IMR-90 (cell line): ENCODE measurements around the gene ZBTB46. TPM values are rescaled to one million over a fixed set of nuclear protein-coding genes. Genes with fewer than 3 reads are reported as not detected.

Experiments used
- ATAC-seq: fragments of 200-7000 bp; cut with Tn5 transposase; 2 replicates; pipeline ENCODE4 v1.9.1; 2020; ENCODE audit warnings: low read depth, mild to moderate bottlenecking, moderate library complexity
- BruUV-seq: library from RNA; stranded (reverse); fragments of 400-500 nt; replicated peaks from 2 replicates; lab custom pipeline; 2021; lab: Mats Ljungman, UMichigan
- CTCF ChIA-PET: fragments of 300-600 bp; formaldehyde crosslinking; extraction: SDS; loops from one replicate; lab custom pipeline; 2021; ENCODE audit warnings: antibody characterized with exemption; lab: Yijun Ruan, JAX
- POLR2A ChIA-PET: fragments of 300-600 bp; sonication (Branson Sonifier 250); formaldehyde crosslinking; loops from one replicate; lab custom pipeline; 2022; ENCODE audit warnings: antibody characterized with exemption; ENCODE audit not compliant: unreplicated experiment; lab: Charles Lee
- DNase-seq: peaks from one replicate; pipeline ENCODE4 v3.0.0; 2013
- H2AFZ ChIP-seq: replicated peaks from 2 replicates; pipeline ENCODE3; 2013; ENCODE audit warnings: low read length, mild to moderate bottlenecking; ENCODE audit not compliant: poor library complexity
- H2AK5ac ChIP-seq: 2 replicates; pipeline ENCODE4 v1.6.1; 2013; ENCODE audit warnings: low read depth, low read length, inconsistent platforms
- H2AK9ac ChIP-seq: replicated peaks from 2 replicates; pipeline ENCODE3; 2013; ENCODE audit warnings: mild to moderate bottlenecking, low read depth, low read length, moderate library complexity; ENCODE audit not compliant: poor library complexity
- H2BK120ac ChIP-seq: 2 replicates; pipeline ENCODE4 v1.6.1; 2013; ENCODE audit warnings: low read depth, low read length, inconsistent platforms
- H2BK15ac ChIP-seq: 3 replicates; pipeline ENCODE4 v1.6.1; 2013; ENCODE audit warnings: low read depth, low read length, inconsistent platforms
- H2BK20ac ChIP-seq: 2 replicates; pipeline ENCODE4 v1.6.1; 2013; ENCODE audit warnings: low read depth, mild to moderate bottlenecking, inconsistent platforms, low read length, moderate library complexity
- H2BK5ac ChIP-seq: 2 replicates; pipeline ENCODE4 v1.6.1; 2013; ENCODE audit warnings: mild to moderate bottlenecking, low read depth, low read length, inconsistent platforms; ENCODE audit not compliant: poor library complexity, severe bottlenecking
- H3K14ac ChIP-seq: replicated peaks from 2 replicates; pipeline ENCODE4 v1.6.1; 2013; ENCODE audit warnings: low read depth, low read length, inconsistent platforms
- H3K18ac ChIP-seq: 2 replicates; pipeline ENCODE4 v1.6.1; 2013; ENCODE audit warnings: low read depth, low read length, control low read depth
- H3K23ac ChIP-seq: 2 replicates; pipeline ENCODE4 v1.6.1; 2013; ENCODE audit warnings: low read depth, low read length, inconsistent platforms
- H3K27ac ChIP-seq: 2 replicates; pipeline ENCODE4 v1.5.1; 2013; ENCODE audit warnings: mild to moderate bottlenecking, control low read depth, low read length; ENCODE audit not compliant: insufficient read depth
- H3K27me3 ChIP-seq: 2 replicates; pipeline ENCODE4 v1.6.1; 2013; ENCODE audit warnings: low read length; ENCODE audit not compliant: control insufficient read depth, insufficient read depth
- H3K36me3 ChIP-seq: 2 replicates; pipeline ENCODE4 v1.6.1; 2013; ENCODE audit warnings: low read length, mixed read lengths; ENCODE audit not compliant: control insufficient read depth, insufficient read depth
- H3K4ac ChIP-seq: 2 replicates; pipeline ENCODE4 v1.6.1; 2013; ENCODE audit warnings: low read depth, low read length, inconsistent platforms
- H3K4me1 ChIP-seq: 2 replicates; pipeline ENCODE4 v1.6.1; 2013; ENCODE audit warnings: low read length, mixed read lengths; ENCODE audit not compliant: control insufficient read depth, insufficient read depth
- H3K4me2 ChIP-seq: 2 replicates; pipeline ENCODE4 v1.6.1; 2013; ENCODE audit warnings: low read depth, mild to moderate bottlenecking, control low read depth, low read length, moderate library complexity
- H3K4me3 ChIP-seq: 2 replicates; pipeline ENCODE4 v1.5.1; 2013; ENCODE audit warnings: low read depth, mild to moderate bottlenecking, control low read depth, low read length, moderate library complexity; ENCODE audit not compliant: insufficient read depth
- H3K56ac ChIP-seq: 2 replicates; pipeline ENCODE4 v1.6.1; 2013; ENCODE audit warnings: low read length, inconsistent platforms; ENCODE audit not compliant: insufficient read depth; ENCODE audit errors: extremely low read depth
- H3K79me1 ChIP-seq, 2 experiments: 2 replicates each; pipeline ENCODE4 v1.6.1; 2013; ENCODE audit warnings: low read length in 2 of 2, inconsistent platforms in 1 of 2, low read depth in 1 of 2
- H3K9ac ChIP-seq: 2 replicates; pipeline ENCODE4 v1.6.1; 2013; ENCODE audit warnings: low read depth, low read length, control low read depth
- H3K9me1 ChIP-seq: 2 replicates; pipeline ENCODE4 v1.6.1; 2013; ENCODE audit warnings: low read length, inconsistent platforms; ENCODE audit not compliant: insufficient read depth
- H3K9me3 ChIP-seq: 2 replicates; pipeline ENCODE4 v1.6.1; 2013; ENCODE audit warnings: low read length; ENCODE audit not compliant: control insufficient read depth, insufficient read depth
- H4K20me1 ChIP-seq: 2 replicates; pipeline ENCODE4 v1.6.1; 2013; ENCODE audit warnings: low read length, inconsistent platforms; ENCODE audit not compliant: insufficient read depth
- H4K5ac ChIP-seq: 2 replicates; pipeline ENCODE4 v1.6.1; 2013; ENCODE audit warnings: mild to moderate bottlenecking, low read depth, low read length, control low read depth
- H4K8ac ChIP-seq, 2 experiments: 2 replicates each; pipeline ENCODE4 v1.6.1; 2013; ENCODE audit warnings: low read depth in 2 of 2, low read length in 2 of 2, control low read depth in 1 of 2, inconsistent platforms in 1 of 2
- H4K91ac ChIP-seq: 2 replicates; pipeline ENCODE4 v1.6.1; 2013; ENCODE audit warnings: low read depth, low read length, inconsistent platforms; ENCODE audit not compliant: insufficient read depth
- MAZ ChIP-seq: IDR thresholded peaks from 2 replicates; pipeline ENCODE4 v1.6.1; 2012; ENCODE audit warnings: low read depth, mild to moderate bottlenecking, low read length, improper control_type of control experiment, moderate library complexity, borderline replicate concordance
- NFE2L2 ChIP-seq: fragments of 150-350 bp; IDR thresholded peaks from 2 replicates; pipeline ENCODE4 v1.6.1; 2016; ENCODE audit warnings: low read depth, mild to moderate bottlenecking, low read length
- WGBS, 2 experiments: methylation state at CpG; one replicate each; pipeline versions ENCODE4 v1.1.5 to v1.1.7; 2013; ENCODE audit warnings: missing lambda C conversion rate in 2 of 2; ENCODE audit not compliant: insufficient read length in 1 of 2; ENCODE audit errors: extremely low coverage in 2 of 2; 5-methylcytosine and 5-hydroxymethylcytosine counted together
- dilution Hi-C: fragments of 300-500 bp; cut with HindIII; formaldehyde crosslinking; loops from one replicate; pipeline ENCODE4 v1.14.3; 2018; ENCODE audit warnings: low sequenced_read_pairs; ENCODE audit not compliant: unreplicated experiment
- in situ Hi-C: fragments of 300-500 bp; cut with MboI; formaldehyde crosslinking; loops from 3 replicates; pipeline ENCODE4 v1.14.3; 2019; ENCODE audit warnings: low sequenced_read_pairs, inconsistent platforms, mixed read lengths
- intact Hi-C: fragments of 100-400 bp; cut with micrococcal nuclease; formaldehyde crosslinking; loops from 2 replicates; pipeline ENCODE4 v1.10.0; 2022
- polyA plus RNA-seq, 3 experiments: library from polyadenylated mRNA; depleted of rRNA; stranded (reverse); fragments of >200 nt; gene quantifications; 2 replicates each; pipeline ENCODE4 v1.2.3, GENCODE V29; 2012; ENCODE audit warnings: low replicate concordance in 1 of 3
- total RNA-seq: library from RNA; depleted of rRNA; stranded (reverse); fragments of >200 nt; gene quantifications from 2 replicates; pipeline ENCODE4 v1.2.3, GENCODE V29; 2012
- TF ChIP-seq, protein P1 (sequence below): fragments of 150-350 bp; IDR thresholded peaks from 2 replicates; pipeline ENCODE4 v1.6.1; 2017; ENCODE audit warnings: mild to moderate bottlenecking, antibody characterized with exemption, low read length, low read depth

ZBTB46 gene
- total and polyA plus RNA-seq, 2 of the 4 experiments (the other 2 are of a cell fraction): 4.2 to 14.9 TPM

DNA sequence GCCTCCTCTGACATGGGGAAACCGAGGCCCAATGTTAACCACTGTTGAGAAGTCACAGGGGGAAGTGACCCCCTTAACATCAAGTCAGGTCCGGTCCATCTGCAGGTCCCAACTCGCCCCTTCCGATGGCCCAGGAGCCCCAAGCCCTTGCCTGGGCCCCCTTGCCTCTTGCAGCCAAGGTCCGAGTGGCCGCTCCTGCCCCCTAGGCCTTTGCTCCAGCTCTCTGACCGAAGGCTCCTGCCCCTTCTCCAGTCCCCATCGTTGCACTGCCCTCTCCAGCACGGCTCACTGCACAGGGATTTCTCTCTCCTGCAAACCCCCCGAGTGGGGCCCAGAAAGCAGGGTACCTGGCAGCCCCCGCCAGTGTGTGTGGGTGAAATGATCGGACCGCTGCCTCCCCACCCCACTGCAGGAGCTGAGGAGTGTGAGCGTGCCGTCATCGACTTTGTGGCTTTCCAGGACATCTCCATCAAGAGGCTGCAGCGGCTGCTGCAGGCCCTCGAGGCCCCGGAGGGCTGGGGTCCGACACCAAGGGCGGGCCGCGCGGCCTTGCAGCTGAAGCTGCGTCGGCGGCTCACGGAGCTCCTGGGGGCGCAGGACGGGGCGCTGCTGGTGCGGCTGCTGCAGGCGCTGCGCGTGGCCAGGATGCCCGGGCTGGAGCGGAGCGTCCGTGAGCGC, 133.1 kb downstream of the ZBTB46 start (continued):
- TF ChIP-seq MAZ (no peak), NFE2L2 (no peak)

DNA sequence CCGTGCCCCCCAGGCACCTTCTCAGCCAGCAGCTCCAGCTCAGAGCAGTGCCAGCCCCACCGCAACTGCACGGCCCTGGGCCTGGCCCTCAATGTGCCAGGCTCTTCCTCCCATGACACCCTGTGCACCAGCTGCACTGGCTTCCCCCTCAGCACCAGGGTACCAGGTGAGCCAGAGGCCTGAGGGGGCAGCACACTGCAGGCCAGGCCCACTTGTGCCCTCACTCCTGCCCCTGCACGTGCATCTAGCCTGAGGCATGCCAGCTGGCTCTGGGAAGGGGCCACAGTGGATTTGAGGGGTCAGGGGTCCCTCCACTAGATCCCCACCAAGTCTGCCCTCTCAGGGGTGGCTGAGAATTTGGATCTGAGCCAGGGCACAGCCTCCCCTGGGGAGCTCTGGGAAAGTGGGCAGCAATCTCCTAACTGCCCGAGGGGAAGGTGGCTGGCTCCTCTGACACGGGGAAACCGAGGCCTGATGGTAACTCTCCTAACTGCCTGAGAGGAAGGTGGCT, 133.7 kb downstream of the ZBTB46 start:
- Histone ChIP-seq H3K27me3 (no peaks in the 10 kb centered on the region), H3K9ac (no peak overlapping the region), H2BK15ac (no peak overlapping the region), H2BK5ac (peak overlapping the region; percentile 98), H3K4me3 (no peak overlapping the region), H2BK120ac (no peak overlapping the region), H3K4ac (peak overlapping the region; percentile 22; the same call in 1 of the 2 replicates), H4K91ac (no peak overlapping the region), H2AFZ (peak overlapping the region; percentile 64), H3K4me1 (peaks cover 22% of the 10 kb centered on the region), H4K20me1 (no peaks in the 10 kb centered on the region), H3K9me3 (no peaks in the 10 kb centered on the region), H2AK5ac (peak overlapping the region; percentile 78), H3K27ac (no peak overlapping the region), H3K14ac (no peak overlapping the region), H4K8ac (peak overlapping the region; percentile 27 to 63; a peak in 2 of 4 replicates), H3K79me1 (peaks cover 11 to 48% of the 10 kb centered on the region in 2 experiments; a peak in 3 of 4 replicates), H2AK9ac (peak overlapping the region; percentile 83), H3K23ac (no peak overlapping the region), H3K18ac (no peak overlapping the region), H3K56ac (no peak overlapping the region), H3K36me3 (peaks cover 10% of the 10 kb centered on the region; the same call in 1 of the 2 replicates), H3K9me1 (no peaks in the 10 kb centered on the region), H3K4me2 (no peak overlapping the region), H4K5ac (peak overlapping the region; percentile 18; the same call in 1 of the 2 replicates), H2BK20ac (no peak overlapping the region)
- WGBS, 2 experiments: 78% methylated on average over 3 of the region's 7 CpGs; no CpG with 5 or more reads in 1 of the 2 experiments
- no TSS peak for BruUV-seq
- dilution Hi-C loops (no loop called here), intact Hi-C loops (no loop called here), in situ Hi-C loops (no loop called here)
- POLR2A ChIA-PET: interaction anchor here (0.6 to 1.2 kb wide), 2 partner anchors 11 to 133 kb away, joined by 4 read pairs; partner anchors contain the start of genes ARFRP1 and ZGPAT
- CTCF ChIA-PET: no interaction called here
- ATAC-seq (no peak), DNase-seq (no peak)
- TF ChIP-seq, protein P1, sequence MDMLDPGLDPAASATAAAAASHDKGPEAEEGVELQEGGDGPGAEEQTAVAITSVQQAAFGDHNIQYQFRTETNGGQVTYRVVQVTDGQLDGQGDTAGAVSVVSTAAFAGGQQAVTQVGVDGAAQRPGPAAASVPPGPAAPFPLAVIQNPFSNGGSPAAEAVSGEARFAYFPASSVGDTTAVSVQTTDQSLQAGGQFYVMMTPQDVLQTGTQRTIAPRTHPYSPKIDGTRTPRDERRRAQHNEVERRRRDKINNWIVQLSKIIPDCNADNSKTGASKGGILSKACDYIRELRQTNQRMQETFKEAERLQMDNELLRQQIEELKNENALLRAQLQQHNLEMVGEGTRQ: no peak
- no peak for TF ChIP-seq MAZ
